ENCODE data around the gene PEA15. TPM values are rescaled to one million over a fixed set of nuclear protein-coding genes. Genes with fewer than 3 reads are reported as not detected.

The PEA15 gene
- total and polyA plus RNA-seq, 10 of the 15 experiments (the other 5 are each of a cell fraction or from before 2014, with no cell fraction given) = 15.1 to 269 (median 65.6) TPM

GRCh38 chr1:160191756-160192155 lies 13.4 kb upstream of the PEA15 start:
- H3K9ac ChIP-seq (ENCODE audit: control insufficient read depth, insufficient read depth, low read length) = no peak overlapping the region
- no peak overlapping the region for H3K27ac ChIP-seq (ENCODE audit: control insufficient read depth, insufficient read depth)
- no peak for DNase-seq (ENCODE audit: low read depth, low spot score)
- BruUV-seq (replicated peaks) = no TSS peak
- H3K36me3 ChIP-seq (ENCODE audit: control insufficient read depth in 2 of 2, insufficient read depth in 2 of 2, low read length in 1 of 2) = no peaks in the 10 kb centered on the region
- H3K4me2 ChIP-seq (ENCODE audit: control insufficient read depth, insufficient read depth) = no peak overlapping the region
- no peak for TF ChIP-seq ZBTB40 (IDR thresholded peaks at IDR 0.05; ENCODE audit: borderline replicate concordance)
- no peak for TF ChIP-seq NFYA (IDR thresholded peaks at IDR 0.05; ENCODE audit: borderline replicate concordance, low read depth, low read length)
- no peak for TF ChIP-seq ZNF622 (IDR thresholded peaks at IDR 0.05)
- TF ChIP-seq NFXL1 (IDR thresholded peaks at IDR 0.05; ENCODE audit: borderline replicate concordance) = no peak
- no peak for TF ChIP-seq NRF1 (conservative IDR thresholded peaks at IDR 0.05; ENCODE audit: low read depth, low read length)
- TF ChIP-seq CUX1 (IDR thresholded peaks at IDR 0.05; ENCODE audit: insufficient replicate concordance, low read depth, low read length) = no peak
- no peak for TF ChIP-seq TCF3 (IDR thresholded peaks at IDR 0.05; ENCODE audit: borderline replicate concordance, insufficient read depth, low read depth, low read length)
- no peak for TF ChIP-seq KLF5 (IDR thresholded peaks at IDR 0.05; ENCODE audit: partially characterized antibody)
- no peak for TF ChIP-seq E2F8 (IDR thresholded peaks at IDR 0.05; ENCODE audit: low read depth, partially characterized antibody)
- no peak overlapping the region for H2AFZ ChIP-seq (ENCODE audit: control insufficient read depth, low read depth, low read length)
- FAIRE-seq = no peak
- RAD21 ChIA-PET (ENCODE audit: unreplicated experiment) = interaction anchor here (1.0 to 5.4 kb wide), 8 partner anchors 12 to 186 kb away, joined by 3 to 128 read pairs (median 14); partner anchors contain the start of gene PEA15
- no peak overlapping the region for H3K4me3 ChIP-seq
- intact Hi-C loops (cut with micrococcal nuclease; ENCODE audit: unreplicated experiment) = loop anchor here (5.0 kb wide), 1 partner anchor 416 kb away; no protein-coding TSS in a partner anchor
- in situ Hi-C loops (cut with MboI) = loop anchor here (5.0 kb wide), 1 partner anchor 101 kb away; no protein-coding TSS in a partner anchor
- peaks cover 21% of the 10 kb centered on the region for H3K4me1 ChIP-seq (ENCODE audit: control insufficient read depth, insufficient read depth, low read length)
- no peaks in the 10 kb centered on the region for H3K9me3 ChIP-seq (replicated peaks; ENCODE audit: control insufficient read depth, insufficient read depth, low read length)
- H3K27me3 ChIP-seq (replicated peaks in 1 of 2; ENCODE audit: control insufficient read depth in 2 of 2, insufficient read depth in 2 of 2, low read length in 1 of 2) = peaks cover 0 to 3% of the 10 kb centered on the region in 2 experiments; a peak in 1 of 4 replicates
- CTCF ChIA-PET = interaction anchor here (0.6 to 8.7 kb wide), 19 partner anchors 11 to 185 kb away, joined by 3 to 273 read pairs (median 7); partner anchors contain the start of gene PEX19
- 44% methylated on average over 3 of the region's 3 CpGs for WGBS (ENCODE audit: insufficient coverage, insufficient replicate concordance, low lambda C conversion rate, missing lambda C conversion rate)
- no peaks in the 10 kb centered on the region for H4K20me1 ChIP-seq (ENCODE audit: control insufficient read depth, insufficient read depth)
- no peaks in the 10 kb centered on the region for H3K79me2 ChIP-seq (ENCODE audit: control insufficient read depth, insufficient read depth, low read length)
- POLR2A ChIA-PET = interaction anchor here (1.0 to 2.1 kb wide), 2 partner anchors 12 to 71 kb away, joined by 3 to 10 read pairs; partner anchors contain the start of gene DCAF8
- ATAC-seq = no peak
- SMC1A ChIA-PET (ENCODE audit: uncharacterized antibody, unreplicated experiment) = interaction anchor here (0.6 to 5.6 kb wide), 15 partner anchors 9 to 184 kb away, joined by 3 to 123 read pairs (median 6); no protein-coding TSS in a partner anchor

Data from GM12878 (cell line).